Measurements from ENCODE around the gene ALKBH4.

Gene ALKBH4

GRCh38 chr7:102433219-102434038 is 31.2 kb downstream of the ALKBH4 start, which contains the start of gene ORAI2:
Gene ORAI2, plus strand, starts transcription at chr7:102433575. Its CDS starts 5,382 bp downstream, at chr7:102438957.
- Histone ChIP-seq H3K27ac (replicated peaks) (peak within 1 kb of the TSS; percentile 97), H3K4me3 (replicated peaks; ENCODE audit: insufficient read depth, low read length) (peak within 1 kb of the TSS; percentile 88), H3K27me3 (ENCODE audit: insufficient read depth, poor library complexity, severe bottlenecking) (no peaks in the 10 kb centered on the region)
- TF ChIP-seq GABPA (IDR thresholded peaks at IDR 0.05; ENCODE audit: low read depth) (no peak), CTCF (IDR thresholded peaks at IDR 0.05; ENCODE audit: insufficient read depth, low read length) (no peak), SPI1 (IDR thresholded peaks at IDR 0.05; ENCODE audit: borderline replicate concordance, low read depth) (peak; percentile 43; the same call in 1 of the 2 replicates), POLR2AphosphoS5 (IDR thresholded peaks at IDR 0.05; ENCODE audit: low read depth) (peak; percentile 48), REST (IDR thresholded peaks at IDR 0.05; ENCODE audit: insufficient replicate concordance, low read depth) (peak; percentile 38)
- DNase-seq (ENCODE audit: low read depth in 1 of 2, low spot score in 1 of 2) = peak; percentile 75 to 78

- no peak for TF ChIP-seq POLR2AphosphoS5 (IDR thresholded peaks at IDR 0.05; ENCODE audit: low read depth)
- no peak for TF ChIP-seq GABPA (IDR thresholded peaks at IDR 0.05; ENCODE audit: low read depth)
- no peak for TF ChIP-seq CTCF (IDR thresholded peaks at IDR 0.05; ENCODE audit: insufficient read depth, low read length)
- TF ChIP-seq REST (IDR thresholded peaks at IDR 0.05; ENCODE audit: insufficient replicate concordance, low read depth) = no peak
- no peak for TF ChIP-seq SPI1 (IDR thresholded peaks at IDR 0.05; ENCODE audit: borderline replicate concordance, low read depth)
- DNase-seq (ENCODE audit: low read depth in 1 of 2, low spot score in 1 of 2) = no peak
- Histone ChIP-seq H3K4me3 (replicated peaks; ENCODE audit: insufficient read depth, low read length) (peak overlapping the region; percentile 88), H3K27ac (replicated peaks) (peak overlapping the region; percentile 95), H3K27me3 (ENCODE audit: insufficient read depth, poor library complexity, severe bottlenecking) (no peaks in the 10 kb centered on the region)
Measured at GRCh38 chr7:102432442-102433218, 32.0 kb downstream of the ALKBH4 start.

- DNase-seq (ENCODE audit: low read depth in 1 of 2, low spot score in 1 of 2) = peak in 1 of 2 experiments; percentile 81
- H3K27ac ChIP-seq (replicated peaks) = peak overlapping the region; percentile 95
- TF ChIP-seq POLR2AphosphoS5 (IDR thresholded peaks at IDR 0.05; ENCODE audit: low read depth) (peak; percentile 61; the same call in 1 of the 2 replicates), SPI1 (IDR thresholded peaks at IDR 0.05; ENCODE audit: borderline replicate concordance, low read depth) (peak; percentile 92), CTCF (IDR thresholded peaks at IDR 0.05; ENCODE audit: insufficient read depth, low read length) (no peak), REST (IDR thresholded peaks at IDR 0.05; ENCODE audit: insufficient replicate concordance, low read depth) (no peak), GABPA (IDR thresholded peaks at IDR 0.05; ENCODE audit: low read depth) (no peak)
- no peak overlapping the region for H3K4me3 ChIP-seq (replicated peaks; ENCODE audit: insufficient read depth, low read length)
- H3K27me3 ChIP-seq (ENCODE audit: insufficient read depth, poor library complexity, severe bottlenecking) = no peaks in the 10 kb centered on the region
Measured at GRCh38 chr7:102431617-102432298, 32.9 kb downstream of the ALKBH4 start.

All from HL-60 (cell line).